SH-SY5Y (cell line): ENCODE data around the gene SLC15A2.

Source experiments
- GATA2 ChIP-seq: IDR thresholded peaks from 2 replicates; pipeline ENCODE4 v1.6.1; 2011; ENCODE audit warnings: mild to moderate bottlenecking, low read depth, low read length
- GATA3 ChIP-seq: IDR thresholded peaks from 2 replicates; pipeline ENCODE4 v1.6.1; 2011; ENCODE audit warnings: low read depth, mild to moderate bottlenecking, low read length, moderate library complexity

GRCh38 chr3:121975702-121976302, 81.6 kb downstream of the SLC15A2 start:
- no peak for TF ChIP-seq GATA2
- no peak for TF ChIP-seq GATA3
